Calu3 (cell line): ENCODE measurements around the gene CSNK2A2. TPM values are rescaled to one million over a fixed set of nuclear protein-coding genes. Genes with fewer than 3 reads are reported as not detected.

Experiments
- BruUV-seq: library from RNA; stranded (reverse); fragments of 400-500 nt; replicated peaks from 2 replicates; lab custom pipeline; 2021; lab: Mats Ljungman, UMichigan
- CTCF ChIA-PET: fragments of 300-600 bp; sonication (Branson Sonifier 250); formaldehyde crosslinking; loops from one replicate; lab custom pipeline; 2022; ENCODE audit warnings: antibody characterized with exemption; lab: Charles Lee
- DNase-seq: peaks from one replicate; pipeline ENCODE4 v3.0.0; 2022
- H3K27ac Mint-ChIP-seq: one replicate; pipeline ENCODE4 v1.8.0; 2022; ENCODE audit warnings: mixed read lengths; ENCODE audit not compliant: unreplicated experiment
- H3K27me3 Mint-ChIP-seq: one replicate; pipeline ENCODE4 v1.8.0; 2022; ENCODE audit warnings: mixed read lengths; ENCODE audit not compliant: unreplicated experiment
- H3K36me3 Mint-ChIP-seq: one replicate; pipeline ENCODE4 v1.8.0; 2022; ENCODE audit warnings: mild to moderate bottlenecking, moderate library complexity, mixed read lengths; ENCODE audit not compliant: insufficient read depth, unreplicated experiment
- H3K4me1 Mint-ChIP-seq: one replicate; pipeline ENCODE4 v1.8.0; 2022; ENCODE audit warnings: mild to moderate bottlenecking, low read depth, mixed read lengths; ENCODE audit not compliant: unreplicated experiment
- H3K4me3 Mint-ChIP-seq: one replicate; pipeline ENCODE4 v1.8.0; 2022; ENCODE audit warnings: mild to moderate bottlenecking, low read depth, moderate library complexity, mixed read lengths; ENCODE audit not compliant: unreplicated experiment
- H3K9me3 Mint-ChIP-seq: one replicate; pipeline ENCODE4 v1.8.0; 2022; ENCODE audit warnings: low read depth, mixed read lengths; ENCODE audit not compliant: unreplicated experiment
- intact Hi-C: fragments of 100-400 bp; cut with micrococcal nuclease; formaldehyde crosslinking; loops from one replicate; pipeline ENCODE4 v1.10.0; 2022; ENCODE audit not compliant: unreplicated experiment
- total RNA-seq: library from RNA; stranded (reverse); gene quantifications from 2 replicates; pipeline ENCODE4 v1.2.3, GENCODE V29; 2022
- TF ChIP-seq, protein P1 (sequence below): fragments of 200-600 bp; IDR thresholded peaks from one replicate; pipeline ENCODE4 v1.8.0; 2022; ENCODE audit warnings: antibody characterized with exemption; ENCODE audit not compliant: unreplicated experiment

The CSNK2A2 gene
- total RNA-seq, 1 experiment from 2014 or later, result 85.9 TPM

DNA sequence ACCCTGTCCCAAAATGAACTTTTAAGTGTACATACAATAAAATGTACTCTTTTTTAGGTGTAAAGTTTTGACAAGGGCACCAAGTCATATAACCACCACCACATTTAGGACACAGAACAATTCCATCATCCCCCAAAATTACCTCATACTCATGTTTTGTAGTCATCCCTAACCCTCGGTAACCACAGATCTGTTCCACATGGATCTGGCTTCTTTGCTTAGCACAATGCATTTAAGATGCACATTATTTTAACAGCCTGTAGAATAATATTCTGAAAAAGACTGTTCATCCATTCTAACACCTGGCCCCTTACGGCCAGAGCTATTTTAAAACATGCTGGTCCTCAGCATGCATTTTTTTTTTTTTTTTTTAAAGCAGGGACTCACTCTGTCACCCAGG, 43.6 kb downstream of the CSNK2A2 start:
- H3K27ac Mint-ChIP-seq, result no peak overlapping the region
- intact Hi-C loops, result no loop called here
- H3K36me3 Mint-ChIP-seq, result peaks cover 5% of the 10 kb centered on the region
- TF ChIP-seq, protein P1, sequence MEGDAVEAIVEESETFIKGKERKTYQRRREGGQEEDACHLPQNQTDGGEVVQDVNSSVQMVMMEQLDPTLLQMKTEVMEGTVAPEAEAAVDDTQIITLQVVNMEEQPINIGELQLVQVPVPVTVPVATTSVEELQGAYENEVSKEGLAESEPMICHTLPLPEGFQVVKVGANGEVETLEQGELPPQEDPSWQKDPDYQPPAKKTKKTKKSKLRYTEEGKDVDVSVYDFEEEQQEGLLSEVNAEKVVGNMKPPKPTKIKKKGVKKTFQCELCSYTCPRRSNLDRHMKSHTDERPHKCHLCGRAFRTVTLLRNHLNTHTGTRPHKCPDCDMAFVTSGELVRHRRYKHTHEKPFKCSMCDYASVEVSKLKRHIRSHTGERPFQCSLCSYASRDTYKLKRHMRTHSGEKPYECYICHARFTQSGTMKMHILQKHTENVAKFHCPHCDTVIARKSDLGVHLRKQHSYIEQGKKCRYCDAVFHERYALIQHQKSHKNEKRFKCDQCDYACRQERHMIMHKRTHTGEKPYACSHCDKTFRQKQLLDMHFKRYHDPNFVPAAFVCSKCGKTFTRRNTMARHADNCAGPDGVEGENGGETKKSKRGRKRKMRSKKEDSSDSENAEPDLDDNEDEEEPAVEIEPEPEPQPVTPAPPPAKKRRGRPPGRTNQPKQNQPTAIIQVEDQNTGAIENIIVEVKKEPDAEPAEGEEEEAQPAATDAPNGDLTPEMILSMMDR, result no peak
- BruUV-seq, result no TSS peak
- no peaks in the 10 kb centered on the region for H3K27me3 Mint-ChIP-seq
- CTCF ChIA-PET, result interaction anchor here (0.7 kb wide), 1 partner anchor 272 kb away, joined by 3 read pairs; no protein-coding TSS in a partner anchor
- H3K9me3 Mint-ChIP-seq, result no peaks in the 10 kb centered on the region
- H3K4me1 Mint-ChIP-seq, result no peaks in the 10 kb centered on the region
- no peak overlapping the region for H3K4me3 Mint-ChIP-seq
- DNase-seq, result no peak

DNA sequence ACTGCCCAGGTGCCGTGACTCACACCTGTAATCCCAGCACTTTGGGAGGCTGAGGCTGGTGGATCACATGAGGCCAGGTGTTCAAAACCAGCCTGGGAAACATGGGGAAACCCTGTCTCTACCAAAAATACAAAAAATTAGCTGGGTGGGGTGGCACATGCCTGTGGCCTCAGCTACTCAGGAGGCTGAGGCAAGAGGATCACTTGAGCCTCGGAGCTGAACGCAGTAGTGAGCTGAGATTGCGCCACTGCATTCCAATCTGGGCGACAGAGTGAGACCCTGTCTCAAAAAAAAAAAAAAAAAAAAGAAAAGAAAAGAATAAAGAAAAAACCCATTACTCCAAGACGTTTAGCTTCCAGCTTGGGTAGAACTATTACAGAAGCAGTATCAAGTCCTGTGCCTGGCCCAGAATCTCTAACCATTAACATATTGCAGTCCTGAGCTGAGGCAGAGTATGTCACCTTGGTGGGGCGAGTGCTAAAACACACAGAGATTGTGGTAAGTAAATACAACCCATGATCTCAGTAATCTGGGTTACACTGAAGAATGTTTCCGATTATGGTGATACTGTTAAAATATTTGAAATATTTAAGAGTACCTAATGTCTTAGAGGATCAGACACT, 45.5 kb downstream of the CSNK2A2 start:
- BruUV-seq, result no TSS peak
- Mint-ChIP-seq H3K4me1 (no peaks in the 10 kb centered on the region), H3K4me3 (no peak overlapping the region), H3K27me3 (peaks cover 14% of the 10 kb centered on the region), H3K27ac (no peak overlapping the region), H3K9me3 (no peaks in the 10 kb centered on the region), H3K36me3 (no peaks in the 10 kb centered on the region)
- intact Hi-C loops, result no loop called here
- DNase-seq, result no peak
- CTCF ChIA-PET, result interaction anchor here (0.7 kb wide), 1 partner anchor 15 kb away, joined by 3 read pairs; no protein-coding TSS in a partner anchor
- TF ChIP-seq, protein P1, result no peak

DNA sequence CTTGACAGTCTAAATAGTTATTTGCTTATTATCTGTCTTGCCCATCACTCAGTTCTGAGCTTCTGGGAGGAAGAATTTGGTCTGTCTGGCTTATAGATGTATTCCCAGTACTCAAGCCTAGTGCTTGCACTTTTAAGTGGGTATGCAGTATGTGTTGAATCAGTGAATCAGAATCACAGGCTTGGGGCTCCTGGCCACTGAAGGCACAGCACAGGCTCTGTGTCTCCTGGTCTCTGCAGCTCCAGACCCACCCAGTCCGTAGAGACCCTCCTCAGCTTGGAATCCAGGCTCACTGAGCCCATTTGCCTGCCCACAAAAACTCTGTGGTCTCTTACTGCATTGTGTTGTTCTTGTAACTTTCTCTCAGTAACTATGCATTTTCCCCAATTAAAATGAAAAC, 49.4 kb downstream of the CSNK2A2 start:
- Mint-ChIP-seq H3K4me1 (no peaks in the 10 kb centered on the region), H3K36me3 (no peaks in the 10 kb centered on the region), H3K4me3 (no peak overlapping the region), H3K9me3 (no peaks in the 10 kb centered on the region), H3K27me3 (peaks cover 52% of the 10 kb centered on the region), H3K27ac (no peak overlapping the region)
- DNase-seq, result no peak
- TF ChIP-seq, protein P1, result no peak
- BruUV-seq, result no TSS peak
- intact Hi-C loops, result no loop called here
- CTCF ChIA-PET, result no interaction called here

DNA sequence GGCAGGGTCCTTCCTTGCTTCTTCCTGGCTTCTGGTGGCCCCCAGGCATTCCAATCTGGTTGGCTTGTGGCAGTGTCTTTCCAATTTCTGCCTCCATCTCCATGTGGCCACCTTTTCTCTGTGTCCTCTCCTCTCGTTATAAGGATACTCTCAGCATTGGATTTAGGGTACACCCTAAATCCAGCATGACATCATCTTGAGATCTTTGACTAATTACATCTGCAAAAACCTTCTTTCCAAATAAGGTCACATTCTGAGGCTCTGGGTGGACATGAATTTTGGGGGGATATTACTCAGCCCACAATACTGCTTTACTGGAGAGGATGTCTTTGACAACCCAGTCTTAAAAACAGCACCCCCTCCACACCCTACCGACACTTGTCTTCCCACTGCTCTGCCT, 49.8 kb downstream of the CSNK2A2 start:
- no peak for DNase-seq
- H3K36me3 Mint-ChIP-seq, result no peaks in the 10 kb centered on the region
- no peak overlapping the region for H3K4me3 Mint-ChIP-seq
- intact Hi-C loops, result no loop called here
- H3K27ac Mint-ChIP-seq, result no peak overlapping the region
- BruUV-seq, result no TSS peak
- CTCF ChIA-PET, result no interaction called here
- H3K27me3 Mint-ChIP-seq, result peaks cover 56% of the 10 kb centered on the region
- TF ChIP-seq, protein P1, result no peak
- no peaks in the 10 kb centered on the region for H3K9me3 Mint-ChIP-seq
- no peaks in the 10 kb centered on the region for H3K4me1 Mint-ChIP-seq
